K562 (cell line): Measurements from ENCODE around the gene OPA3. TPM values are rescaled to one million over a fixed set of nuclear protein-coding genes. Genes with fewer than 3 reads are reported as not detected.

Experiments
- ARID4B ChIP-seq: sonication (generic); formaldehyde crosslinking; IDR thresholded peaks from 2 replicates; pipeline ENCODE4 v1.8.0; 2022; ENCODE audit warnings: mild to moderate bottlenecking, missing genetic modification reagents
- BRF1 ChIP-seq: IDR thresholded peaks from 3 replicates; pipeline ENCODE4 v1.6.1; 2011; ENCODE audit warnings: borderline replicate concordance, mild to moderate bottlenecking; ENCODE audit not compliant: insufficient read length; ENCODE audit errors: extremely low read depth
- CBFB ChIP-seq: sonication (generic); formaldehyde crosslinking; IDR thresholded peaks from 2 replicates; pipeline ENCODE4 v1.4.0; 2020; ENCODE audit warnings: mild to moderate bottlenecking, missing genetic modification reagents
- ETV1 ChIP-seq: fragments of 450-650 bp; conservative IDR thresholded peaks from 2 replicates; pipeline ENCODE4 v1.6.1; 2016; ENCODE audit warnings: missing genetic modification characterization, control low read depth, low read depth, missing compliant biosample characterization
- FOXJ2 ChIP-seq: fragments of 200-800 bp; sonication (Bioruptor generic); IDR thresholded peaks from 2 replicates; pipeline ENCODE4 v1.6.1; 2016; ENCODE audit warnings: missing genetic modification characterization, missing compliant biosample characterization
- GATA2 ChIP-seq: sonication (generic); formaldehyde crosslinking; IDR thresholded peaks from 2 replicates; pipeline ENCODE4 v1.4.0; 2020; ENCODE audit warnings: mild to moderate bottlenecking, missing genetic modification reagents
- GMEB1 ChIP-seq: fragments of 250-450 bp; sonication (Bioruptor Pico); IDR thresholded peaks from 2 replicates; pipeline ENCODE4 v1.4.0; 2020; ENCODE audit warnings: mild to moderate bottlenecking
- HNRNPLL ChIP-seq: fragments of 200-400 bp; formaldehyde crosslinking; IDR thresholded peaks from 2 replicates; pipeline ENCODE4 v1.6.1; 2017; ENCODE audit warnings: low read length, low read depth, mild to moderate bottlenecking; ENCODE audit not compliant: poor library complexity, severe bottlenecking
- KAT7 ChIP-seq: sonication (generic); formaldehyde crosslinking; IDR thresholded peaks from 2 replicates; pipeline ENCODE4 v1.8.0; 2022; ENCODE audit warnings: missing genetic modification reagents, mild to moderate bottlenecking, borderline replicate concordance
- MAFF ChIP-seq: IDR thresholded peaks from 2 replicates; pipeline ENCODE4 v1.6.1; 2012; ENCODE audit warnings: low read length, improper control_type of control experiment
- MEF2D ChIP-seq: conservative IDR thresholded peaks from 2 replicates; pipeline ENCODE4 v1.6.1; 2016; ENCODE audit warnings: low read depth, missing genetic modification characterization, missing compliant biosample characterization
- NR0B1 ChIP-seq: fragments of 450-650 bp; IDR thresholded peaks from one replicate; pipeline ENCODE4 v1.6.1; 2018; ENCODE audit warnings: mild to moderate bottlenecking, moderate library complexity; ENCODE audit not compliant: partially characterized antibody
- NR2F6 ChIP-seq: fragments of 450-650 bp; formaldehyde crosslinking; IDR thresholded peaks from 2 replicates; pipeline ENCODE4 v1.4.0; 2020; ENCODE audit warnings: mild to moderate bottlenecking
- NR4A1 ChIP-seq, 2 experiments: fragments of 250-450 bp in 1 of 2; fragments of 450-650 bp in 1 of 2; sonication (Bioruptor Pico) in 1 of 2; IDR thresholded peaks; 2 replicates each; pipeline versions ENCODE4 v1.4.0 to v1.6.1; 2016 to 2020; ENCODE audit warnings: mild to moderate bottlenecking in 2 of 2, missing compliant biosample characterization in 1 of 2, missing genetic modification characterization in 1 of 2, moderate library complexity in 1 of 2
- PML ChIP-seq: IDR thresholded peaks from 2 replicates; pipeline ENCODE4 v1.6.1; 2012; ENCODE audit warnings: low read length, inconsistent platforms
- PTBP1 ChIP-seq: fragments of 200-400 bp; formaldehyde crosslinking; IDR thresholded peaks from 2 replicates; pipeline ENCODE4 v1.6.1; 2017; ENCODE audit warnings: low read depth, low read length
- TAF7 ChIP-seq: fragments of 450-650 bp; IDR thresholded peaks from 2 replicates; pipeline ENCODE4 v1.6.1; 2016; ENCODE audit warnings: missing genetic modification characterization, missing compliant biosample characterization
- TEAD1 ChIP-seq, 2 experiments: fragments of 450-650 bp in 1 of 2; sonication (generic) in 1 of 2; formaldehyde crosslinking; IDR thresholded peaks; 2 replicates each; pipeline versions ENCODE4 v1.4.0 to v1.8.0; 2020 to 2022; ENCODE audit warnings: mild to moderate bottlenecking in 2 of 2, missing genetic modification reagents in 1 of 2
- ZNF57 ChIP-seq: fragments of 450-650 bp; formaldehyde crosslinking; IDR thresholded peaks from 2 replicates; pipeline ENCODE4 v1.4.0; 2020; ENCODE audit warnings: mild to moderate bottlenecking, moderate library complexity
- ZNF76 ChIP-seq: fragments of 250-450 bp; sonication (Bioruptor Pico); IDR thresholded peaks from 2 replicates; pipeline ENCODE4 v1.4.0; 2020; ENCODE audit warnings: mild to moderate bottlenecking, moderate library complexity, borderline replicate concordance
- ZZZ3 ChIP-seq: fragments of 450-650 bp; IDR thresholded peaks from 2 replicates; pipeline ENCODE4 v1.6.1; 2016; ENCODE audit warnings: antibody characterized with exemption, mild to moderate bottlenecking, moderate library complexity
- polyA plus RNA-seq, 8 experiments: library from polyadenylated mRNA; depleted of rRNA in 4 of 8; stranded (reverse) in 5 of 8; unstranded in 3 of 8; fragments of >200 nt; fragmentation: Nextera tagmentation in 2 of 8; fragmentation: Illumina TruSeq in 1 of 8; extraction: Ambion mirVana in 2 of 8; extraction: Trizol in 1 of 8; gene quantifications; 2 replicates each; pipeline versions ENCODE4 v1.2.1 to v1.2.3, GENCODE V29; 2011 to 2014; ENCODE audit warnings: inconsistent platforms in 1 of 8, missing spikeins in 1 of 8
- total RNA-seq, 7 experiments: library from RNA; depleted of rRNA in 6 of 7; stranded (reverse); fragments of >200 nt in 6 of 7; fragmentation: Illumina TruSeq in 2 of 7; extraction: Trizol in 2 of 7; gene quantifications; 2 replicates each; pipeline versions ENCODE4 v1.2.1 to v1.2.3, GENCODE V29; 2011 to 2021; ENCODE audit warnings: low replicate concordance in 1 of 7

OPA3 gene
- total and polyA plus RNA-seq, 9 of the 15 experiments (the other 6 are each of a cell fraction or from before 2014, with no cell fraction given), result 1.4 to 18.8 (median 9.0) TPM

GRCh38 chr19:45506989-45507871 is 77.4 kb downstream of the OPA3 start, which contains the start of gene VASP (continued):
- TF ChIP-seq KAT7 (CRISPR knock-in tag) (peak; percentile 68; the same call in 1 of the 2 replicates), ETV1 (tag) (no peak; the same call in 1 of the 2 replicates), PML (peak; percentile 83), ZZZ3 (no peak), NR4A1 (CRISPR knock-in tag; IDR thresholded peaks at IDR 0.05) (no peak), NR4A1 (tag; IDR thresholded peaks at IDR 0.05) (no peak), PTBP1 (no peak), HNRNPLL (peak; percentile 27), CBFB (no peak), GMEB1 (CRISPR knock-in tag) (no peak; the same call in 1 of the 2 replicates), ZNF57 (no peak), ZNF76 (CRISPR knock-in tag) (no peak), NR2F6 (CRISPR knock-in tag) (no peak), NR0B1 (no peak), MEF2D (tag) (no peak), TEAD1 (CRISPR knock-in tag; IDR thresholded peaks at IDR 0.05) (no peak), ARID4B (no peak), MAFF (no peak), TAF7 (tag) (peak; percentile 66; the same call in 1 of the 2 replicates), FOXJ2 (tag) (no peak), GATA2 (CRISPR knock-in tag) (no peak), BRF1 (no peak)
